HL-60 (cell line): ENCODE data around the gene NEK10.
"Not testable (repeated sequence)": the region's sequence is repeated elsewhere in the genome, so short reads cannot be mapped to it uniquely, and the experiment has no call there.

Source experiments
- DNase-seq, 2 experiments: peaks; one replicate each; pipeline ENCODE4 v3.0.0-alpha.2; 2010 to 2020; ENCODE audit warnings: low read depth in 1 of 2, low spot score in 1 of 2
- H3K27ac ChIP-seq: fragments of 250-450 bp; sonication (Bioruptor Pico); replicated peaks from 2 replicates; pipeline ENCODE4 v1.5.1; 2020; ENCODE audit warnings: mild to moderate bottlenecking, moderate library complexity
- H3K27me3 ChIP-seq: fragments of 250-450 bp; sonication (Bioruptor Pico); 2 replicates; pipeline ENCODE4 v1.5.1; 2021; ENCODE audit warnings: mild to moderate bottlenecking, moderate library complexity; ENCODE audit not compliant: insufficient read depth, poor library complexity, severe bottlenecking
- H3K4me3 ChIP-seq: replicated peaks from 2 replicates; pipeline ENCODE4 v1.5.1; 2011; ENCODE audit warnings: mild to moderate bottlenecking, control low read depth, low read length; ENCODE audit not compliant: insufficient read depth
- GABPA ChIP-seq: IDR thresholded peaks from 2 replicates; pipeline ENCODE4 v1.6.1; 2012; ENCODE audit warnings: low read depth
- POLR2AphosphoS5 ChIP-seq: IDR thresholded peaks from 2 replicates; pipeline ENCODE4 v1.6.1; 2012; ENCODE audit warnings: low read depth
- SPI1 ChIP-seq: IDR thresholded peaks from 2 replicates; pipeline ENCODE4 v1.6.1; 2012; ENCODE audit warnings: low read depth, mild to moderate bottlenecking, borderline replicate concordance
- TF ChIP-seq, protein P1 (sequence below): IDR thresholded peaks from 2 replicates; pipeline ENCODE4 v1.6.1; 2012; ENCODE audit warnings: low read depth; ENCODE audit not compliant: insufficient replicate concordance
- TF ChIP-seq, protein P2 (sequence below): IDR thresholded peaks from one replicate; pipeline ENCODE4 v1.5.1; 2011; ENCODE audit warnings: low read length, control low read depth, inconsistent platforms; ENCODE audit not compliant: insufficient read depth

The NEK10 gene

DNA sequence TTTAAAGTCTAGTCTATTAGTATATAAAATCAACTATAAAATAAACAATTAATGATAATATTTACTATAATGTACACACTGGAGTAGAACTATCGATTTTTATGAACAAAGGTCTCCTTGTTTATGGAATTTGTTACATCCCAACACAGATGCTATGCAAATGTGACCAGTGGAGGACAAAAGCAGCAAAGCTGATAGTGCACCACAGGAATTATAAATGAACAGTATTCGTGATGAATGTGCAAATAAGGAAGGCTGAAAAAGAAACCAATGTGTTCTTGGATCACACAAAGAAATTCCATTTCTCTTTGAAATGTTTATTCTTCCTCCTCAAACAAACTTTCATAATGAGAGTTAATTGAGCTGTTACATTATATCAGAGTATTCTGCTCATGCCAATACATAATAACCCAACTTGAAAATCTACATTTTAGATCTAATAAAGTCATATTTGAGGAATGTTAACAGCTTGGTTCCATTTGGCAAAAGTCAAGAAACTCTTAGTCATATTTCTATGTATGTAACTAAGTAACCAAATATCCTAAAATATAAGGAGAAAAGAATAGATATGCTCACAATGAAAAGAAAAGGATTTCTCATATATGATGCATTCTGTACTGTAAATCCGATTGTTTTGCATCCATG is 79.3 kb downstream of the NEK10 start:
- H3K27me3 ChIP-seq, result no peaks in the 10 kb centered on the region
- no peak for DNase-seq
- H3K4me3 ChIP-seq, result no peak overlapping the region
- TF ChIP-seq GABPA (no peak), POLR2AphosphoS5 (no peak)
- H3K27ac ChIP-seq, result no peak overlapping the region

DNA sequence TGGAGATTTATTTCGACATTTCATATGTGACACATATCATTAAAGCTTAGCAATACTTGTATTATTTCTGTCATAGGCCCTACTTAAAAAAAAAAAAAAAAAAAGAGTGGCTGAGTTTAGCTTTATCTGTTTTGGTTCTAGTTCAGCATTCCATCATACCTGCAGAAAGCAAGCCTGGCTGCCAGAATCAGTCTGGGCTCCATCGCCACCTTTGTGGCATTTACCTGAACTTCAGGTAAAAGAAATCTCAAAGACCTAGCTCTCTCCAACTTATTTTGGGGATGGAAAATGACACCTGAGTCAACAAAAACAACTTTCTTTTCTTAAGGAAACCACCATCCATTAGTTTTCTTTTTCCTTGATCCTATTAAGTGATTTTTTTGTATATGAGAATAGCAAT is 82.1 kb downstream of the NEK10 start:
- TF ChIP-seq SPI1 (no peak), POLR2AphosphoS5 (no peak), GABPA (no peak)
- TF ChIP-seq, protein P1, sequence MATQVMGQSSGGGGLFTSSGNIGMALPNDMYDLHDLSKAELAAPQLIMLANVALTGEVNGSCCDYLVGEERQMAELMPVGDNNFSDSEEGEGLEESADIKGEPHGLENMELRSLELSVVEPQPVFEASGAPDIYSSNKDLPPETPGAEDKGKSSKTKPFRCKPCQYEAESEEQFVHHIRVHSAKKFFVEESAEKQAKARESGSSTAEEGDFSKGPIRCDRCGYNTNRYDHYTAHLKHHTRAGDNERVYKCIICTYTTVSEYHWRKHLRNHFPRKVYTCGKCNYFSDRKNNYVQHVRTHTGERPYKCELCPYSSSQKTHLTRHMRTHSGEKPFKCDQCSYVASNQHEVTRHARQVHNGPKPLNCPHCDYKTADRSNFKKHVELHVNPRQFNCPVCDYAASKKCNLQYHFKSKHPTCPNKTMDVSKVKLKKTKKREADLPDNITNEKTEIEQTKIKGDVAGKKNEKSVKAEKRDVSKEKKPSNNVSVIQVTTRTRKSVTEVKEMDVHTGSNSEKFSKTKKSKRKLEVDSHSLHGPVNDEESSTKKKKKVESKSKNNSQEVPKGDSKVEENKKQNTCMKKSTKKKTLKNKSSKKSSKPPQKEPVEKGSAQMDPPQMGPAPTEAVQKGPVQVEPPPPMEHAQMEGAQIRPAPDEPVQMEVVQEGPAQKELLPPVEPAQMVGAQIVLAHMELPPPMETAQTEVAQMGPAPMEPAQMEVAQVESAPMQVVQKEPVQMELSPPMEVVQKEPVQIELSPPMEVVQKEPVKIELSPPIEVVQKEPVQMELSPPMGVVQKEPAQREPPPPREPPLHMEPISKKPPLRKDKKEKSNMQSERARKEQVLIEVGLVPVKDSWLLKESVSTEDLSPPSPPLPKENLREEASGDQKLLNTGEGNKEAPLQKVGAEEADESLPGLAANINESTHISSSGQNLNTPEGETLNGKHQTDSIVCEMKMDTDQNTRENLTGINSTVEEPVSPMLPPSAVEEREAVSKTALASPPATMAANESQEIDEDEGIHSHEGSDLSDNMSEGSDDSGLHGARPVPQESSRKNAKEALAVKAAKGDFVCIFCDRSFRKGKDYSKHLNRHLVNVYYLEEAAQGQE, result no peak
- TF ChIP-seq, protein P2, sequence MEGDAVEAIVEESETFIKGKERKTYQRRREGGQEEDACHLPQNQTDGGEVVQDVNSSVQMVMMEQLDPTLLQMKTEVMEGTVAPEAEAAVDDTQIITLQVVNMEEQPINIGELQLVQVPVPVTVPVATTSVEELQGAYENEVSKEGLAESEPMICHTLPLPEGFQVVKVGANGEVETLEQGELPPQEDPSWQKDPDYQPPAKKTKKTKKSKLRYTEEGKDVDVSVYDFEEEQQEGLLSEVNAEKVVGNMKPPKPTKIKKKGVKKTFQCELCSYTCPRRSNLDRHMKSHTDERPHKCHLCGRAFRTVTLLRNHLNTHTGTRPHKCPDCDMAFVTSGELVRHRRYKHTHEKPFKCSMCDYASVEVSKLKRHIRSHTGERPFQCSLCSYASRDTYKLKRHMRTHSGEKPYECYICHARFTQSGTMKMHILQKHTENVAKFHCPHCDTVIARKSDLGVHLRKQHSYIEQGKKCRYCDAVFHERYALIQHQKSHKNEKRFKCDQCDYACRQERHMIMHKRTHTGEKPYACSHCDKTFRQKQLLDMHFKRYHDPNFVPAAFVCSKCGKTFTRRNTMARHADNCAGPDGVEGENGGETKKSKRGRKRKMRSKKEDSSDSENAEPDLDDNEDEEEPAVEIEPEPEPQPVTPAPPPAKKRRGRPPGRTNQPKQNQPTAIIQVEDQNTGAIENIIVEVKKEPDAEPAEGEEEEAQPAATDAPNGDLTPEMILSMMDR, result no peak
- H3K4me3 ChIP-seq, result no peak overlapping the region
- no peaks in the 10 kb centered on the region for H3K27me3 ChIP-seq
- no peak for DNase-seq
- H3K27ac ChIP-seq, result no peak overlapping the region

DNA sequence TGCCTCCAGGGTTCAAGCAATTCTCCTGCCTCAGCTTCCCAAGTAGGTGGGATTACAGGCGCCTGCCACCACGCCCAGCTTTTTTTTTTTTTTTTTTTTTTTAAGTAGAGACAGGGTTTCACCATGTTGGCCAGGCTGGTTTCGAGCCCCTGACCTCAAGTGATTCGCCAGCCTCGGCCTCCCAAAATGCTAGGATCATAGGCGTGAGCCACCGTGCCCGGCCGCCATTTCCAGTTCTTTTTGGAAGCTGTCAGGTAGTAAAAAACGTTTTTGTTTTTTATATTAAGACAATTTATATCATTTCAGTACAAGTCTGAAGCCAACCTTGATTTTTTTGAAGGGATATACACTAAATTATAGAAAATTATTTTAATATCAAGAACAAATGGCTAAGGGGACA is 82.7 kb downstream of the NEK10 start:
- not testable (repeated sequence) for H3K4me3 ChIP-seq, H3K27ac ChIP-seq, DNase-seq, H3K27me3 ChIP-seq

DNA sequence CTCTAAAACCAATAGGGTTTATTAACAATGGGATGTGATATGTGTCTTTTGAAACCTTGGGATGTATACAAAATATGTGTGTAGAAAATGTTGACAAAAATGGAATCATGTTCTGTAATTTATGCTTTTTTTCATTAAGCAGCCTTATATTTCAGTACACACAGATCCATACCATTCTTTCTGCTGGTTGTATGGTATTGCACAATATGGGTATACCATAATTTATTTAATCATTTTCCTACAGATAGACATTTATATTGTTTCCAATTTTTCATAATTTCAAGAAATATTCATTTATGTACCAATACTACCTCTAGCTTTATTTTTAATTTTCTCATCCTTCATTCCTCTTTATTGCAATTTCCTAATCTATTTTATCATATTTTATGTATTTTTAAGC is 83.5 kb downstream of the NEK10 start:
- H3K4me3 ChIP-seq, result no peak overlapping the region
- DNase-seq, result no peak
- no peaks in the 10 kb centered on the region for H3K27me3 ChIP-seq
- no peak overlapping the region for H3K27ac ChIP-seq
- TF ChIP-seq SPI1 (no peak), POLR2AphosphoS5 (no peak), GABPA (no peak)
- TF ChIP-seq, protein P2, result no peak
- TF ChIP-seq, protein P1, result no peak

DNA sequence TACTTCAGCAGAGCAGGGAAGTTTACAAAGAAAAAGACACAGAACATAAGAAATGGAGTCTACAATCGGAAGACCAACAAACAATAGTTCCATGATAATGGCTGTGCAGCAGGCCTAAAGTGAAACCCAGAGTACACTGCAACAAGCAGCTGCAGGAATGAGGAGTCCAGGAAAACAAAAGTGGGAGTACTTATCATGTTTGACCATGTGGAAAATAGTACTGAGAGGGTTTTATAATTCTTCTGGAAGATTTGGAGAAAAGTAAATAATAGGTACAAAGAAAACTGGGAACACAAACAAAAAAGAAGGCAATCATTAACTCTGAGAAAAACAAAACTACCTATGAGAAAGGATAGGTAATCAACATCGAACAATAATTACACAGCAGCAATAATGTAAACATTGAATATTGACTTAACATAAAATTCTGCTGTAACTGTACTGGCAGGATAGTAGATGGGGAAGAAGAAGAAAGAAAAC is 87.5 kb downstream of the NEK10 start:
- Histone ChIP-seq H3K27me3 (no peaks in the 10 kb centered on the region), H3K4me3 (no peak overlapping the region), H3K27ac (no peak overlapping the region)
- TF ChIP-seq, protein P2, result no peak
- TF ChIP-seq POLR2AphosphoS5 (no peak), SPI1 (no peak), GABPA (no peak)
- TF ChIP-seq, protein P1, result no peak
- DNase-seq, result no peak
